SK-N-MC (cell line): ENCODE measurements around the gene MEDAG.

ENCODE experiments used
- DNase-seq: peaks from one replicate; pipeline ENCODE4 v3.0.0-alpha.2; 2011; ENCODE audit warnings: low read depth, low spot score
- H3K27ac ChIP-seq: fragments of 200-600 bp; sonication (generic); 2 replicates; pipeline ENCODE4 v1.5.1; 2016; ENCODE audit warnings: mixed run types
- H3K36me3 ChIP-seq: fragments of 200-600 bp; sonication (generic); 2 replicates; pipeline ENCODE4 v1.6.1; 2017; ENCODE audit warnings: antibody characterized with exemption, low read length, mixed read lengths; ENCODE audit not compliant: insufficient read depth
- H3K4me3 ChIP-seq: fragments of 200-600 bp; sonication (generic); 2 replicates; pipeline ENCODE4 v1.5.1; 2016
- H3K9ac ChIP-seq: fragments of 200-600 bp; sonication (generic); 2 replicates; pipeline ENCODE4 v1.8.0; 2017; ENCODE audit warnings: mixed run types, mixed read lengths; ENCODE audit not compliant: insufficient read length
- H3K9me3 ChIP-seq: fragments of 200-600 bp; sonication (generic); 2 replicates; pipeline ENCODE4 v1.6.1; 2017; ENCODE audit warnings: low read depth, mild to moderate bottlenecking, antibody characterized with exemption, low read length, moderate library complexity, mixed read lengths
- EZH2 ChIP-seq: fragments of 200-600 bp; sonication (generic); IDR thresholded peaks from one replicate; pipeline ENCODE4 v1.6.1; 2017; ENCODE audit warnings: antibody characterized with exemption
- FOXP2 ChIP-seq: optimal IDR thresholded peaks from 2 replicates; pipeline ENCODE3; 2011; ENCODE audit warnings: mild to moderate bottlenecking, moderate library complexity; ENCODE audit not compliant: insufficient read depth; ENCODE audit errors: extremely low read length, control extremely low read depth
- POLR2AphosphoS5 ChIP-seq: IDR thresholded peaks from 2 replicates; pipeline ENCODE4 v1.6.1; 2012; ENCODE audit warnings: mild to moderate bottlenecking, low read depth, low read length, borderline replicate concordance

MEDAG gene

DNA sequence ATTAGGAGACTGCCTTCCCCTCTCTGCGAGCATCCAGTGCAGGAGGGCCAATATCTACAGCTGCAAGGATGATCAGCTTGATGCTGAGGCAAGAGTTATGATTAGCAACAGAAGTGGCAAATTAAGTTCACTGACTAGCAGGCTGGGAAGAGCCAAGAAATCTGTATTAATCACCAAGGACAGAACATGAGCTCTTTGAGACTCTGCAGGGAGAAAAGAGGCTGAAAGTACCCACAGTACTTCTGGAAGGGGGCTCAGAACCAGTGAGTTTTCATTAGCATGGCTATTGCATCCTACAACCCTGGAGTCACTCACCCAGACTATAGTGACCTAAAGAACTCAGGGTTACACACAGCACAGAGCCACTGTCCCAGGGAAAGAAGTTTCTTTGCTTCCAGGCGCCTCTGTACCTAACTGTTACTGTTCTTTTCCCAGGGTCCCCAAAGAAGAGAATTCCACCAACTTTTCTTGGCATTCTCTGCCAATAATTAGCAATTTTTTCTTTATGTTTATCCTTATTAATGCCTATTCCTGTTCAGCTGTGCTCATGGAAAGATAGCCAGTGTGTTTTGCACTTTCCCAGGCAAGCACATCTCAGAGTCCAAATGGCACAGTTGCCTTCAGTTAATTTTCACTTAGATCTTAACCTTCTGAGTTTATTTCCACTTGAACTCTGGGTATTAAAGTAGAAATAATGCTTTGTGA, 25.8 kb upstream of the MEDAG start:
- TF ChIP-seq EZH2 (no peak), POLR2AphosphoS5 (no peak)
- no peak overlapping the region for H3K4me3 ChIP-seq
- H3K9me3 ChIP-seq = no peaks in the 10 kb centered on the region
- no peak overlapping the region for H3K27ac ChIP-seq
- DNase-seq = no peak
- H3K36me3 ChIP-seq = no peaks in the 10 kb centered on the region
- H3K9ac ChIP-seq = no peak overlapping the region

DNA sequence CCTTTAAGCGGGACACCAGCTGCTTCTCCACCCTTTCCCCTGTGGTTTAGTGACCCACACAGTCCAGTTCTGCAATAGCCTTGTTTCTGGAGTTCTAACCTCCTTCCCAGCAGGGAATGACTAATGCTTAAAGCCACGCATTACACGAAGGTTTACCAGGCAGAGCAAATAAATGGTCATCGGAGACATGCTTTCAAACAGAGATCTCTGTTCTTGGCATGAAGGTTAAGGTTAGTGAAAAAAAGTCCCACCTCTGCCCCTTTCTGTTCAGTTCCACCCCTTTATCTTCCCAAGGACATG, 25.3 kb upstream of the MEDAG start:
- no peaks in the 10 kb centered on the region for H3K9me3 ChIP-seq
- no peak for DNase-seq
- no peak overlapping the region for H3K9ac ChIP-seq
- H3K27ac ChIP-seq = no peak overlapping the region
- no peaks in the 10 kb centered on the region for H3K36me3 ChIP-seq
- TF ChIP-seq EZH2 (no peak), POLR2AphosphoS5 (no peak), FOXP2 (no peak)
- H3K4me3 ChIP-seq = no peak overlapping the region

DNA sequence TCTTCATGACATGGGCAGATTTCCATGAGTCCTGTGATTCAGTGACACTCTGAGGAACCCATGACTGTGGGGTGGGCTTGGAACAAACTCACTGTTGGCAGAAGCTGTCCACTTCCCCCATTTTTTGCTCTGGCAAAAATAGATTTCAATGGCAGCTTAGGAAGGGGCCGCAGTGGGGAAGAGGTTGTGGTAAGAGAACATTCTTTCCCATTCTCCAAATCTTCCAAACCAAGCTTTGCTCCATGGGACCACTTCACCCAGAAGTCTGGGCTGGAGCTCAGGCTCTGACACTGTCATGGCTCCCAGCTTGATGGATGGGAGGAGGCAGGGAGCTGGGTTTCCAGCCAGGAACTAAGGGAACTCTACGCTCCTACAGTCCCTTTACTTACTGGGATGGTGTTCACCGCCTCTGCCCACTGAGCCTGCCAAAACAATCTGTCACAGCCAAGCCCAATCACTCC, 24.9 kb upstream of the MEDAG start:
- no peaks in the 10 kb centered on the region for H3K9me3 ChIP-seq
- H3K27ac ChIP-seq = no peak overlapping the region
- no peak for TF ChIP-seq FOXP2
- TF ChIP-seq POLR2AphosphoS5 = no peak
- no peak for TF ChIP-seq EZH2
- H3K9ac ChIP-seq = no peak overlapping the region
- no peak overlapping the region for H3K4me3 ChIP-seq
- H3K36me3 ChIP-seq = no peaks in the 10 kb centered on the region
- DNase-seq = no peak

DNA sequence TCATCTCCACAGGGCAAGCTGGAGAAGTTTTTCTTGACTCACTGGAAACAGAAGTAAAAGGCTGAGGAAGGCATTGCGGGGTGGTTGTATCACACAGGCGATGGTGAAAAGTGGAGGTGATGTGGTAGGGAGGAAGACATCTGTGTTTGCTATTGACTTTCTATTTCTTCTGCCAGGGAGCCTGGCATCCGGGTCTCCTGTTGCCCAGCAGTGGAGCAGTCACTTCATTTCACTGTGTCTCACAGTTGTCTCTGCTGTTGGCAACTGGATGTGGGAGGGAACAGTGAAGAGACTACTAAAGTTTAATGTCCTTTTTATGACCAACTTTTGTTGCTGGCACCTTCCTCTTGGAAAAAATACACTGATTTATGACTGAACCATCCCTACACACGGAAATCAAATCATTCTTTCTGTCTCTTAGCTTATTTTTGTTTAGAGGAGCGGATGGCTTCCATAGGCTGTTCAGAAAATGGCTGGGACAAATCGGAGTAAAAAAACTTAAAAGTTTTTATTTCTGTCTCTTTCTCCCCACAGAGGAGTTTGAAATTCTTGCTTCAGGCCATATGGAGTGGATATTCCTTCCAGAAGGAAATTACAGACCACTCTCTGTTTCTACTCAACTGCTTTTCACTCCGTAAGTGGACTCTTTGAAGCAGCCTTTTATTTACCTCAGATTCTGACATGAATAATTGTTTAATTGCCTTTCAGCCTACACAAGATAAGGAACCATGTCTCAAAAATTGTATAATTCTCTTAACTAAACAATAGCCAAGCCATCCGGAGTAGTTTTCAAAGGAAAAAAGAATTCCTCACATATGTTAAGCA, 23.8 kb upstream of the MEDAG start:
- TF ChIP-seq POLR2AphosphoS5 = no peak
- no peak for TF ChIP-seq EZH2
- TF ChIP-seq FOXP2 = no peak

DNA sequence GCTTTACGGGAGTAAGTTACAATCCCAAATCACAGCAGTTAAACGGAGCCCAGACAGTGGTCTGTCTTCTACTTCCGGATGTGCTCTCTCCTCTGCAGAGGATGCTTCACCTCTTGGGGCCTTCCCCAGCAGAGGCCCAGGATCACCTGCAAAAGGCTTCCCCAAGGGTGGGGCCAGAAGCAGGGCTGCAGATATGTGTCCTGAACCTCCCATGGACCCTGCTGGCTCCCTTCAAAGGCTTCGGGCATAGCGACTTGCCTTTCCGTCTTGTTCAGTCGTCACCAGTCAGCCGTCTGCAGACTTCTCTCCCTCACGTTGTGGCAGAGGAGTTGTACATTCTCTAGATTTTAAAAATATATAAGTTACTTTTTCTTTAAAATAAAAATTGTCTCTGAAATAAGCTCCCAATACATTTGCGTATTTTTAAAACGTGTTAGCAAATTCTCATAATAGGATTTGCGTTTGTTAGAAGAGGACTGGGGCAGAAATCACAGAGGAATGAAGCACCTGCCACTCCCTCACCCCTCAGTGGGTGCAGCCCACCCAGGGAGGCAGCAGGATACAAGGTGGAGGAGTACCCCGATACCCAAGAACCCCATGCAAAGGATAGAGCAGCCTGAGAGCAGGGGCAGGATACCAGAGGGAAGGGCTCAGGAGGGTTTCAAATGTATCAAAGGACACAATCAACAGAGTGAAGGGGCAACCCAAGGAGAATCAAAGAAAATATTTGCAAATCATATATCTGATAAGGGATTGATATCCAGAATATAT, 22.9 kb upstream of the MEDAG start:
- H3K9ac ChIP-seq = peak overlapping the region; percentile 52
- H3K36me3 ChIP-seq = no peaks in the 10 kb centered on the region
- no peak for DNase-seq
- no peak overlapping the region for H3K4me3 ChIP-seq
- TF ChIP-seq EZH2 (no peak), FOXP2 (no peak), POLR2AphosphoS5 (no peak)
- H3K27ac ChIP-seq = peak overlapping the region; percentile 69
- no peaks in the 10 kb centered on the region for H3K9me3 ChIP-seq

More for the DNA sequence above, 23.8 kb upstream of the MEDAG start:
- H3K9ac ChIP-seq = peak overlapping the region; percentile 52
- no peak for DNase-seq
- H3K27ac ChIP-seq = peak overlapping the region; percentile 69
- H3K36me3 ChIP-seq = no peaks in the 10 kb centered on the region
- H3K9me3 ChIP-seq = no peaks in the 10 kb centered on the region
- H3K4me3 ChIP-seq = no peak overlapping the region; the same call in 1 of the 2 replicates

DNA sequence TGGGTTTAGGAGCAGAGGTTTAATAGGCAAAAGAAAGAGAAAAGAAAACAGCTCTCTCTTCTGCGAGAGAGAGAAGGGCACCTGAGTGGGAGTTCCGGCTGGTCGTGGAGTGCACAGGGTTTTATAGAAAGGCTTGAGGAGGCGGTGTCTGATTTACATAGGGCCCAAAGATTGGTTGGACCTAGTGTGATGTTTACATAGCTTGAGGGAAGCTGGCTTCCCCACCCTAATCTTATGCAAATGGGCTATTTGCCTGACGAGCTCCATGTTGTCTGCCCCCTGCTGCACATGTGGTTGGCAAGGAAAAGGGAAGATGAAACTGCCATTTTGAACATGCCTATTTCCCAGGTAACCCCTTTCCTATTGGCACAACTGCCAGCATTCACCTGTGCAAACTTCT, 21.5 kb upstream of the MEDAG start:
- no peak for TF ChIP-seq EZH2
- no peak for TF ChIP-seq FOXP2
- TF ChIP-seq POLR2AphosphoS5 = no peak; the same call in 1 of the 2 replicates
- peak overlapping the region; percentile 41 for H3K4me3 ChIP-seq
- no peak for DNase-seq
- H3K27ac ChIP-seq = peak overlapping the region; percentile 77; the same call in 1 of the 2 replicates
- H3K9ac ChIP-seq = no peak overlapping the region
- no peaks in the 10 kb centered on the region for H3K36me3 ChIP-seq
- no peaks in the 10 kb centered on the region for H3K9me3 ChIP-seq

DNA sequence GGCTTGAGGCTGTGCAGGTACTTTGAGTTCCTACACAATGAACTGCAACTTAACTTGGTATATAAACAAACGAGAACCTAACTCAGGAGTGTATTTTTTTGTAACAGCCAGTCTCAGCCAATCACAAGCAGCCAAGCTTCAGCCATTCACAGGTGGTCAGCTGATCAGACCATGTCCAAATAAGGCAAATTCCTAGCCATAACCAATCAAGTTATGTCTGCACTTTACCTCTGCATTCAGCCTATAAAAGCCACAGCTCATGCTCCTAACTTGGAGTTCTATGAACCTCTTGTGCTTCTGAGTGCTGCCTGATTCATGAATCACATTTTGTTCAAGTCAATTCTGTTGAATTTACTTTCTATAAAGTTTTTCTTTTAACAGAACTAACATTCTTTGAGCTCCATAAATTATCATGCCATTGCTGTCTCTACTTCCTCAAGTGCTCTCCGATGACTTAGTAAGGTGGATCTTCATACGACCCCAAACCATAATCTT, 16.8 kb upstream of the MEDAG start:
- no peak overlapping the region for H3K9ac ChIP-seq
- H3K36me3 ChIP-seq = no peaks in the 10 kb centered on the region
- TF ChIP-seq EZH2 = no peak
- no peak for TF ChIP-seq POLR2AphosphoS5
- no peak for TF ChIP-seq FOXP2
- no peak overlapping the region for H3K4me3 ChIP-seq
- H3K9me3 ChIP-seq = no peaks in the 10 kb centered on the region
- no peak overlapping the region for H3K27ac ChIP-seq
- no peak for DNase-seq

DNA sequence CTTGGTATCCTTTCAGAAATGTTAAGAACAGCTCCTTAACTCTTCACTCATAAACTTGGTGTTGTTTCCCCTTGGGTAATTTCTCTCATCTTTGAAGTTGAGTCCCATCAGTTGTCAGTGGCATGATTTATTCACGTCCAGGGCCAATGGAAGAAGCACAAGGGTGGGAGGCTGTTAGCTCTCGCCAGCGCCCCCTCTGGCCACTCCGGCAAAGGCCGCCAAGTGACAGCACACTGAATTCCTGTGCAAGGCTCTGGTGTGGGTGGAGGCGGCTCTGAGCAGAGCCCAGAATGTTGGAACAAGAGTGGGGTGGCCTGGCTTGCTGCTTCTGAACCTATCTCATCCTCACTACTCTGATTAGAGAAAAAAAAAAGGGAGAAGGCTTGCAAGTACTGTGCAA, 13.1 kb upstream of the MEDAG start:
- TF ChIP-seq POLR2AphosphoS5 (no peak), EZH2 (no peak), FOXP2 (no peak)
- H3K36me3 ChIP-seq = no peaks in the 10 kb centered on the region
- no peak overlapping the region for H3K27ac ChIP-seq
- H3K9me3 ChIP-seq = no peaks in the 10 kb centered on the region
- H3K9ac ChIP-seq = no peak overlapping the region
- DNase-seq = no peak
- no peak overlapping the region for H3K4me3 ChIP-seq
